SK-MEL-5 (cell line): ENCODE measurements around the gene RASGRF1. TPM values are rescaled to one million over a fixed set of nuclear protein-coding genes. Genes with fewer than 3 reads are reported as not detected.
"Not testable (repeated sequence)": the region's sequence is repeated elsewhere in the genome, so short reads cannot be mapped to it uniquely, and the experiment has no call there.

Source experiments
- DNase-seq: peaks from one replicate; pipeline ENCODE4 v3.0.0-alpha.2; 2016; ENCODE audit warnings: low read depth, low spot score
- in situ Hi-C: cut with HindIII; loops from 2 replicates; pipeline ENCODE4 v1.10.0; 2016; ENCODE audit warnings: low sequenced_read_pairs, high pct_unique_total_duplicates, low pct_unique_long_range_greater_than_20kb
- total RNA-seq: library from RNA; depleted of rRNA; stranded (reverse); fragments of >200 nt; shearing (Covaris generic); gene quantifications from 2 replicates; pipeline ENCODE4 v1.2.3, GENCODE V29; 2014

RASGRF1 gene
- total RNA-seq, 1 experiment from 2014 or later: 0.37 TPM

GRCh38 chr15:79113831-79114230 is 23.3 kb upstream of the RASGRF1 start:
- DNase-seq: no peak
- in situ Hi-C loops: no loop called here

DNA sequence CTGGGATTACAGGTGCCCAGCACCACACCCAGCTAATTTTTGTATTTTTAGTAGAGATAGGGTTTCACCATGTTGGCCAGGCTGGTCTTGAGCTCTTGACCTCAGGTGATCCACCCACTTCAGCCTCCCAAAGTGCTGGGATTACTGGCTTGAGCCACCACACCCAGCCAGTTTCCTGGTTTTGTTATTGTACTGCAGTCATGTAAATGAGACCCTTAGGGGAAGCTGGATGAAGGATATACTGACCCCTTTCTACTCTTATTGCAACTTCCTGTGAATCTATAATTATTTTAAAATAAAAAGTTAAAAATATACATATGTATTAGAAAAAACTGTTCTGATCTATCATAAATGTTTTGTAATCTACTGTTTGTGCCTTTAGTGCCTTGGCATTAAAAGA is 20.8 kb upstream of the RASGRF1 start:
- in situ Hi-C loops, DNase-seq: not testable (repeated sequence)

GRCh38 chr15:79105141-79105540 is 14.6 kb upstream of the RASGRF1 start:
- in situ Hi-C loops: no loop called here
- DNase-seq: no peak

- in situ Hi-C loops: no loop called here
- no peak for DNase-seq
Measured at GRCh38 chr15:79102595-79102994, 12.0 kb upstream of the RASGRF1 start.

DNA sequence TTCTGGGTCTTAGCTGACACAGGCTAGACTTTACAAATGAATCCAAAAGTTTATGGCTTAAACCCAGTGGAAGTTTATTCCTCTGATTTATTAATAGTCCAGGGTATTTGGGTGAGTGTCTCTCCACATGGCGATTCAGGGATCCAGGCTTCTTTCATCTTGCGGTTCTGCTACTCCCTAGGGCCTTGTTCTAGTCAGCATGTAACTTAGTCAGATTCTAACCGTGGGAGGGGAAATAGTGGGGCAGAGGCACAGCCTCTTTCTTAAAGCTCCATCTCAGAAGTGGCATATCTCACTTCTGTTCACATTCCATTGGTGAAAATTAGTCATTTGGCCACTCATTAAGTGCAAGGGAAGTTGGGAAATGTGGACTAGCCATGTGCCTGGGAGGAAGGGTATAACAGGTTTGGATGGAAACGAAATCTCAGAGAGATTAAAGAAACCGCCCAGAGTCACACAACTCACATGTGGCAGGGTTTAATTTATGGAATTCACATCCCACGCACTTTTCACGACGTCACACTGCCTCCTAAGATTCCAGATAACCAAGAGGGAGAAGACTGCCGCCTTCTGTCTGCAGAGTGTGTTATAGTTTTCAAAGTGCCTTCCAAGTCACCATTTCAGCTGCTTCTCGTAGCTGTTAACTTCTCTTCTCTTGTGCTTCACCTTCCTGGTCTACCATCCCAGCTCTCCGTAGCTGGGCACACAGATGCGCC is 11.4 kb upstream of the RASGRF1 start:
- in situ Hi-C loops: no loop called here
- peak; percentile 59 for DNase-seq

DNA sequence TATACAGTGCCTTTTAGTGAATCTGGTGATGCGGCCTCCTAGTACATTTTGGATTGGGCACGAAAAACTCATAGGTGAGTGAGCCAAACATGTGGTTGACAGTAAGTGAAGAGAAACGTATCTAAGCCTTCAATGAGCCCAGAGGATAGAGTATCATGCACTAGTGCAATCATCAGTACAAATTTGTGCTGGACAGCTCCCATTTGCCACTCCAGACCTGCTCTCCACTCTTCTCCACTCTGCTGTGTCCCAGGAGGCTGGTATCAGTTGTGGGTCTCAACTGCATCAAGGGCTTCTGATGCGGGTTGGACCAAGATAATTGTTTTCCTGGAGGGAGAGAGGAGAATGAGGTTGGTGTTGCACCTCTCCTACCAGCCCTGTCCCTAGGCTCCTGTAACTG is 9.1 kb upstream of the RASGRF1 start:
- in situ Hi-C loops: no loop called here
- DNase-seq: no peak

GRCh38 chr15:79094611-79095021 is 4.0 kb upstream of the RASGRF1 start:
- in situ Hi-C loops: no loop called here
- no peak for DNase-seq

DNA sequence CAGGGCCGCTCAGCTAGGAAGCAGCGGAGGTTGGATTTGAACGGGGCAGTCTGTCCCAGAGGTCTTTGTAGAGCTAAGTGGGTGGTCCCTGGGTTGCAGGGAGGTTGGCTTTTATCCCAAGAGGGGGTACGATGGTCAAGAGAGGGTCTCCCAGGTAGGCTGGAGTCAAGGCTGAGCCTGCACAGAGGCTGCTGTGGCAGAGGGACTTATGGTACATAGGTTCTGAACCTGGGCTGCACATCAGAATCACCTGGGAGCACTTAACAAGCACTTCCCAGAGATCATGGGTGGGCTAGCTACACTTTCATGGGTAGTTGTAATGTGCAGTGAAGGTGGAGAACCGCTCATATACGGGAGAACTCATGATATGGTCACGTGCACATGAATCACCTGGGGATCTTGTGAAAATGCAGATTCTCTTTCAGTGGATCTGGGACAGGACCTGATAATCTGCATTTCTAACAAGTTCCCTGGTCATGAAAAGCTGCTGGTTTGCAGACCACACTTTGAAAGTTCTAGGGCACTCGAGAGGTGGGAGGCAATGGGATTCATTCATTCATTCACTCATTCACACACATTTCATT is 2.9 kb upstream of the RASGRF1 start:
- in situ Hi-C loops: no loop called here
- no peak for DNase-seq

DNA sequence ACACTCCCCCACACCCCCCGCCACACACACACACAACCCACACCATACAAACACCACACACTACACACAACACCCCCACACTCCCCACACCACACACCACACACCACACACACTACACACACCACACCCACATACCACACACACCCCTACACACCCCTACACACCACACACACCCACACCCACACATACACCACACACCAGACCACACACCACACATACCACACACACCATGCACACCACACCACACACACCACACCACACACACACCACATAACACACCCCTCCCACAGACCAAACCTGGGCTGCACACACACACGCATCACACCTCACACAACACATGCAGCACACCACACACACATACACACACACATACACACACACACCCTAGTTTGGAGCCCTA is 1.8 kb upstream of the RASGRF1 start:
- in situ Hi-C loops: no loop called here

GRCh38 chr15:79091204-79091867 is 756 bp upstream of the RASGRF1 start:
- no peak for DNase-seq

More for the DNA sequence above, 1.8 kb upstream of the RASGRF1 start:
- no peak for DNase-seq

DNA sequence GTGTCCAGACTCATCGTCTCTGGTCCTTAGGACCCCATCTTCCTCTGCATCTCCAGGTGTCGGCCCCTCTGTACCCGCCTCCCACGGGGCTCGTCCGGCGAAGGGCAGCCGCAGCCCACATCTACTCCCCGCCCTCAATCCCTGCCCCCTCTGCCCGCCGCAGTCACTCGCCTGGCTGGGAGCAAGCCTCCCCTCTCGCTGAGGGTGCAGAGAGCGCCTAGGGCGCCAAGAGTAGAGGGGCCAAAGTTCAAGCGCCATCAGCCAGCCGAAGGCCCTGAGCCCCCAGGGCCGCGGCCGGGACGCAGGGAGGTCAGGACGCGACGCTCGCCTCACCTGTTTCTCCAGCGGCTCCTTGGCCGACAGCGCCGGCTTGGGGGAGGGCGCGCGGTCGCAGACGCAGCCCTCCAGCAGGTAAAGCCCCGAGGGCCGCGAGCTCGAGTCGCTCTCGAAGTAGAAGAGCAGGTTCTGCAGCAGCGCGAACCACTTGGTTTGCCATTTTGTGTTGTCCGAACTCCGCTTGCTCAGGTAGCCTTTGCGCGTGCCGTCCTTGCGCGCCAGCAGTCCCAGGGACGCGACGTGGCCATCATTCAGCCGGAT is 592 bp downstream of the RASGRF1 start:
- DNase-seq: no peak
- in situ Hi-C loops: no loop called here

More at GRCh38 chr15:79091204-79091867, 756 bp upstream of the RASGRF1 start:
- in situ Hi-C loops: no loop called here

DNA sequence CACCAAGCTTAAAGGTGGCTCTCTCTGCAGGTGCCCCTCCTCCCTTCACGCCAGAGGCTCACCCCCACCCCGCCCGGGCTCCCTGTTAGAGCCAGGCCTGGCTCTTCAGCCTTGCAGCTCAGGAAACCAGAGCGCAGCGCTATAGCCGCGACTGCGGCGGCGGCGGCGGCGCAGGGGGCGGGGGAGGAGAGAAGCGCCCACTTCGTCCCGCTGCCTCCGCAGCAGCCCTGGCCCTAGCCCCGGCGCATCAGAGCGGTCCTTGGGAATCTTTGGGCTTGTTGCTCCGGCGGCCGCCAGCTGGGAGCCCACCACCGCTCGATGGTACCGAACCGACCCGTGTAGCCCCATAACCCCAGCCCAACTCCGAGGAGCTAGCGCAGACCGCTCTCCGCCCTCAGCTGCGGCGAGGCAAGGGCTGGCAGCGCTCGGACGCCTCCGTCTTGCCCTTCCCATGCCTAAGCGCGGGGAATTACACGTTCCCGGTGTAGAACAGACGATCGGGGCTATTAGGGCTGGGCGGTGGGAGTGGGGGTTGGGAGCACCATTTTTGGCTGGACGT is 1.2 kb downstream of the RASGRF1 start:
- no peak for DNase-seq
- in situ Hi-C loops: no loop called here

DNA sequence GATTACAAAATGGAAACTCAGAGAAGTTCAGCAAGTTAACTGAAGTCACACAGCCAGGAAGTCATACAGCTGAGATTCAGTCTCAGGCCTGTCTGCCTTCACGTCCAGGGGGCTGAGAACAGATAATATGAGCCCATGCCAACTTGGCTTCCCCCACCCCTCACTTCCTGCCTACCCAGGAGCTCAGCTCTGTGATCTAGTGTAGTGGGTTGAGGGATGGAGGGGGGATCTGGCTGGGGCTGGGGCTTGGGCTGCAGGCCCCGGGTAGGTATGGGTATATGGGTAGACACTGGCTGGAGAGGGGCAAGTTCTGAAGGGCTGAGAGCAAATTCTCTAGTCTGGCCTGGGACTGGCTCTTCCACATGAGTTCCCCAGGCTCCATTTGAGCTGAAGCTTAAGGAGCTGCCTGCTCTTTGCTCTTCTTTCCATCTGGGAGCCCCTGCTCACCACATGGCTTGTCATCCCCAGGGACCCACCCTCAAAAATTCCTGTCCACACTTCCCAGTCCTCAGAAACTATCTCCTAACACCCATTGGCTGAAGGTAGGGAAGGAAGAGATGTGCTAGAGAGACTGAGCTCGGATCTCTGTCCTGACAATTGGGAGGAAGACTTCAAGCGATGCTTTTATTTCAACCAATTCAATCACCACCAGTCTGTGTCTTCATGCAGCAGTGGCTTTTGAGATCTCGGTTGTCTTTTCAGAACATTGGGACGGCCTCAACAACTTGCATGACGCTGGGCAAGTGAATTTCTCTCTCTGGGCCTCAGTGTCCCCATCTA is 2.0 kb downstream of the RASGRF1 start:
- no peak for DNase-seq
- in situ Hi-C loops: no loop called here

DNA sequence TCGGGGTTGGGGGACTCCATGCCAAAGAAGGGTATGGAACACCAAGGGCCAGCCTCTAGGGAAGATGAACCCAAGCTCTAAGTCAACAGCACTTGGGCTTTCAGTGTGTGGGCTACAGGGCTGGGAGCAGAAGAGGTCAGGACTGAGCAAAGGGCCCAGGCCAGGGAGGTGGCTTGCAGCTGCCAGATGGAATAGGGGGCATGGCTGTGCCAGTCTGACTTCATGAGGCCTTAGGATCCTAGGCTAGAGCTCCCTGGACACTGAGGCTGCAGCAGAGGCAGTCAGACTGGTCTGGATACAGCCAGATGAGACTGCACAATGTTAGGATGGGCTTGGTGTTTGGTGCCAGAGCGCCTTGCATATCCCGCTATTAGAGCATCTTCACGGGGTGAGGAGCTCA is 3.8 kb downstream of the RASGRF1 start:
- in situ Hi-C loops: no loop called here
- DNase-seq: no peak

GRCh38 chr15:79084308-79084968 is 6.1 kb downstream of the RASGRF1 start:
- no peak for DNase-seq
- in situ Hi-C loops: no loop called here

- DNase-seq: no peak
- in situ Hi-C loops: no loop called here
Measured at GRCh38 chr15:79083154-79083553, 7.4 kb downstream of the RASGRF1 start.
